B cell (primary cell): ENCODE data around the gene SLC8A3. TPM values are rescaled to one million over a fixed set of nuclear protein-coding genes. Genes with fewer than 3 reads are reported as not detected.
A peak's percentile ranks its signal among the peaks of the same experiment; 100 is the strongest.

ENCODE experiments used
- ATAC-seq: fragments of 200-7000 bp; cut with Tn5 transposase; one replicate; pipeline ENCODE4 v1.10.0; 2021; ENCODE audit warnings: low read depth, mild to moderate bottlenecking, moderate number of reproducible peaks, moderate library complexity
- CTCF ChIA-PET: fragments of 350-600 bp; sonication (Branson Sonifier 250); formaldehyde crosslinking; loops from one replicate; lab custom pipeline; 2021; ENCODE audit warnings: antibody characterized with exemption, inconsistent platforms; lab: Charles Lee
- POLR2A ChIA-PET: fragments of 350-600 bp; sonication (Branson Sonifier 250); formaldehyde crosslinking; loops from one replicate; lab custom pipeline; 2021; ENCODE audit warnings: antibody characterized with exemption; lab: Charles Lee
- DNase-seq: peaks from one replicate; pipeline ENCODE4 v3.0.0; 2013
- H2AFZ ChIP-seq: 2 replicates; pipeline ENCODE4 v1.6.1; 2012; ENCODE audit warnings: mild to moderate bottlenecking, low read depth, low read length; ENCODE audit not compliant: insufficient read depth, poor library complexity, severe bottlenecking
- H3K27ac ChIP-seq, 2 donors: 1 replicate in 1 of 2; 2 replicates in 1 of 2; pipeline ENCODE4 v1.5.1; 2012 to 2013; ENCODE audit warnings: low read length in 2 of 2, mild to moderate bottlenecking in 2 of 2, moderate library complexity in 1 of 2
- H3K27me3 ChIP-seq, 4 experiments: fragments of 200-600 bp in 1 of 4; sonication (generic) in 1 of 4; replicated peaks in 1 of 4; 1 replicate in 2 of 4; 2 replicates in 2 of 4; pipeline versions ENCODE4 v1.6.1 to v1.7.0; 2013 to 2016; ENCODE audit warnings: low read length in 3 of 4, mild to moderate bottlenecking in 2 of 4, mixed read lengths in 1 of 4, moderate library complexity in 1 of 4; ENCODE audit not compliant: insufficient read depth in 4 of 4, control insufficient read depth in 3 of 4; ENCODE audit errors: control extremely low read depth in 1 of 4
- H3K36me3 ChIP-seq, 2 experiments: replicated peaks in 1 of 2; 1 replicate in 1 of 2; 2 replicates in 1 of 2; pipeline versions ENCODE4 v1.6.1 to v1.7.1; 2013; ENCODE audit warnings: low read length in 1 of 2; ENCODE audit not compliant: insufficient read depth in 2 of 2, control insufficient read depth in 1 of 2; ENCODE audit errors: control extremely low read depth in 1 of 2, extremely low read depth in 1 of 2
- H3K4me1 ChIP-seq, 2 donors: fragments of 200-600 bp in 1 of 2; sonication (generic) in 1 of 2; 1 replicate in 1 of 2; 2 replicates in 1 of 2; pipeline versions ENCODE4 v1.5.1 to v1.6.1; 2013 to 2017; ENCODE audit warnings: low read length in 2 of 2; ENCODE audit not compliant: control insufficient read depth in 2 of 2, insufficient read depth in 2 of 2
- H3K4me2 ChIP-seq: replicated peaks from 2 replicates; pipeline ENCODE3; 2012; ENCODE audit warnings: mild to moderate bottlenecking, low read depth, low read length; ENCODE audit not compliant: poor library complexity, severe bottlenecking
- H3K4me3 ChIP-seq, 5 experiments: fragments of 200-600 bp in 1 of 5; sonication (generic) in 1 of 5; 1 replicate in 3 of 5; 2 replicates in 2 of 5; pipeline versions ENCODE4 v1.5.1 to v1.7.0; 2011 to 2016; ENCODE audit warnings: low read length in 4 of 5, mild to moderate bottlenecking in 4 of 5, low read depth in 2 of 5, control low read depth in 1 of 5, moderate library complexity in 1 of 5; ENCODE audit not compliant: insufficient read depth in 1 of 5; ENCODE audit errors: control extremely low read depth in 1 of 5, extremely low read depth in 1 of 5
- H3K79me2 ChIP-seq: fragments of 200-600 bp; sonication (generic); one replicate; pipeline ENCODE4 v1.6.0; 2016; ENCODE audit warnings: low read length; ENCODE audit not compliant: control insufficient read depth, insufficient read depth
- H3K9ac ChIP-seq: fragments of 200-600 bp; sonication (generic); 2 replicates; pipeline ENCODE4 v1.6.1; 2017; ENCODE audit warnings: mild to moderate bottlenecking, low read length, moderate library complexity
- H3K9me3 ChIP-seq, 3 donors: one replicate each; pipeline versions ENCODE4 v1.6.1 to v1.7.1; 2013; ENCODE audit warnings: low read length in 2 of 3; ENCODE audit not compliant: control insufficient read depth in 2 of 3, insufficient read depth in 1 of 3; ENCODE audit errors: control extremely low read depth in 1 of 3
- H4K20me1 ChIP-seq: 2 replicates; pipeline ENCODE4 v1.6.0; 2012; ENCODE audit warnings: mild to moderate bottlenecking, low read length; ENCODE audit not compliant: insufficient read depth, control insufficient read depth, poor library complexity, severe bottlenecking
- H3K27ac Mint-ChIP-seq: one replicate; pipeline ENCODE4 v1.8.0; 2021; ENCODE audit warnings: mixed read lengths
- H3K27me3 Mint-ChIP-seq: one replicate; pipeline ENCODE4 v1.8.0; 2021; ENCODE audit warnings: mixed read lengths
- H3K4me1 Mint-ChIP-seq: one replicate; pipeline ENCODE4 v1.8.0; 2021; ENCODE audit warnings: mixed read lengths
- H3K4me3 Mint-ChIP-seq: one replicate; pipeline ENCODE4 v1.8.0; 2021; ENCODE audit warnings: mixed read lengths
- H3K9me3 Mint-ChIP-seq: one replicate; pipeline ENCODE4 v1.8.0; 2022; ENCODE audit warnings: mixed read lengths; ENCODE audit not compliant: insufficient read depth
- CTCF ChIP-seq: fragments of 200-600 bp; IDR thresholded peaks from one replicate; pipeline ENCODE4 v1.8.0; 2022; ENCODE audit warnings: antibody characterized with exemption, mild to moderate bottlenecking
- EZH2 ChIP-seq: IDR thresholded peaks from 2 replicates; pipeline ENCODE4 v1.6.1; 2012; ENCODE audit warnings: borderline replicate concordance, low read depth, mild to moderate bottlenecking, moderate library complexity, low read length; ENCODE audit not compliant: insufficient read depth, poor library complexity, severe bottlenecking
- WGBS: methylation state at CpG from one replicate; pipeline ENCODE4 v1.1.5; 2013; ENCODE audit warnings: missing lambda C conversion rate; ENCODE audit not compliant: insufficient coverage; 5-methylcytosine and 5-hydroxymethylcytosine counted together
- intact Hi-C: fragments of 100-400 bp; cut with micrococcal nuclease; formaldehyde crosslinking; loops from one replicate; pipeline ENCODE4 v1.10.0; 2022
- polyA plus RNA-seq: library from polyadenylated mRNA; depleted of rRNA; stranded (reverse); fragments of >200 nt; gene quantifications from 2 replicates; pipeline ENCODE4 v1.2.3, GENCODE V29; 2012
- total RNA-seq, 2 donors: library from RNA; stranded (reverse); fragments of 120-200 nt in 1 of 2; gene quantifications; 1 replicate in 1 of 2; 2 replicates in 1 of 2; pipeline versions ENCODE4 v1.2.3 to v1.2.4, GENCODE V29; 2013 to 2022

Gene SLC8A3
- total and polyA plus RNA-seq, 2 donors (not counting 1 experiment from before 2014, with no cell fraction given) = 0.07 to 0.09 TPM

GRCh38 chr14:70192915-70193314, 4.2 kb upstream of the SLC8A3 start:
- peaks cover 14 to 18% of the 10 kb centered on the region in 2 donors for H3K4me1 ChIP-seq
- H3K27me3 Mint-ChIP-seq = peaks cover 73% of the 10 kb centered on the region
- no peaks in the 10 kb centered on the region for H3K79me2 ChIP-seq
- H3K9ac ChIP-seq = no peak overlapping the region
- H3K4me1 Mint-ChIP-seq = peaks cover 17% of the 10 kb centered on the region
- ATAC-seq (no peak), DNase-seq (no peak)
- H3K27ac ChIP-seq = no peak overlapping the region
- no peak overlapping the region for H3K4me2 ChIP-seq
- no peaks in the 10 kb centered on the region for H3K36me3 ChIP-seq
- ChIA-PET POLR2A (no interaction called here), CTCF (no interaction called here)
- H3K27ac Mint-ChIP-seq = no peak overlapping the region
- 62% methylated on average over 2 of the region's 2 CpGs for WGBS
- peaks cover 9% of the 10 kb centered on the region for H3K9me3 Mint-ChIP-seq
- H3K9me3 ChIP-seq = no peaks in the 10 kb centered on the region
- no peak overlapping the region for H3K4me3 Mint-ChIP-seq
- H3K27me3 ChIP-seq = peaks cover 0 to 31% (median 20%) of the 10 kb centered on the region in 4 experiments
- no peaks in the 10 kb centered on the region for H4K20me1 ChIP-seq
- H2AFZ ChIP-seq = no peak overlapping the region
- TF ChIP-seq CTCF (no peak), EZH2 (no peak)
- H3K4me3 ChIP-seq = no peak overlapping the region
- intact Hi-C loops = no loop called here

GRCh38 chr14:70190156-70190555, 1.4 kb upstream of the SLC8A3 start:
- intact Hi-C loops = no loop called here

More at GRCh38 chr14:70190156-70190555, 1.4 kb upstream of the SLC8A3 start:
- Histone ChIP-seq H3K9ac (no peak overlapping the region), H3K4me3 (no peak overlapping the region), H3K27me3 (peaks cover 0 to 42% (median 24%) of the 10 kb centered on the region in 4 experiments), H3K4me2 (no peak overlapping the region), H3K79me2 (no peaks in the 10 kb centered on the region), H2AFZ (no peak overlapping the region), H3K9me3 (no peaks in the 10 kb centered on the region), H3K36me3 (no peaks in the 10 kb centered on the region), H3K4me1 (peaks cover 23 to 31% of the 10 kb centered on the region in 2 donors), H3K27ac (no peak overlapping the region), H4K20me1 (no peaks in the 10 kb centered on the region)
- 93% methylated on average over 6 of the region's 6 CpGs for WGBS
- Mint-ChIP-seq H3K9me3 (peaks cover 6% of the 10 kb centered on the region), H3K27ac (no peak overlapping the region), H3K4me1 (peaks cover 32% of the 10 kb centered on the region), H3K4me3 (peak overlapping the region; percentile 75), H3K27me3 (peaks cover 65% of the 10 kb centered on the region)
- no peak for TF ChIP-seq EZH2
- no peak for TF ChIP-seq CTCF
- DNase-seq (no peak), ATAC-seq (no peak)
- ChIA-PET CTCF (no interaction called here), POLR2A (no interaction called here)
